K562 (cell line): ENCODE data around the gene NACA. TPM values are rescaled to one million over a fixed set of nuclear protein-coding genes. Genes with fewer than 3 reads are reported as not detected.
A peak's percentile ranks its signal among the peaks of the same experiment; 100 is the strongest.

Source experiments
- CLOCK ChIP-seq: fragments of 250-450 bp; sonication (Bioruptor Pico); IDR thresholded peaks from 2 replicates; pipeline ENCODE4 v1.4.0; 2020; ENCODE audit warnings: mild to moderate bottlenecking, moderate library complexity, borderline replicate concordance
- CSDE1 ChIP-seq, 2 experiments: fragments of 450-650 bp; IDR thresholded peaks; 2 replicates each; pipeline ENCODE4 v1.6.1; 2016; ENCODE audit warnings: mild to moderate bottlenecking in 1 of 2
- FOXO4 ChIP-seq: fragments of 450-650 bp; formaldehyde crosslinking; IDR thresholded peaks from 2 replicates; pipeline ENCODE4 v1.4.0; 2020; ENCODE audit warnings: mild to moderate bottlenecking, moderate library complexity
- FOXP1 ChIP-seq: sonication (generic); formaldehyde crosslinking; IDR thresholded peaks from 2 replicates; pipeline ENCODE4 v1.8.0; 2022; ENCODE audit warnings: mild to moderate bottlenecking, missing genetic modification reagents
- KDM4B ChIP-seq, 2 experiments: fragments of 450-650 bp in 1 of 2; sonication (generic) in 1 of 2; IDR thresholded peaks; 2 replicates each; pipeline ENCODE4 v1.6.1; 2016 to 2017; ENCODE audit warnings: borderline replicate concordance in 2 of 2, antibody characterized with exemption in 1 of 2, low read depth in 1 of 2, mild to moderate bottlenecking in 1 of 2
- LCOR ChIP-seq: sonication (generic); formaldehyde crosslinking; IDR thresholded peaks from 2 replicates; pipeline ENCODE4 v1.8.0; 2022; ENCODE audit warnings: mild to moderate bottlenecking, missing genetic modification reagents
- MTA1 ChIP-seq: fragments of 450-650 bp; IDR thresholded peaks from 2 replicates; pipeline ENCODE4 v1.6.1; 2017; ENCODE audit warnings: borderline replicate concordance
- MTA2 ChIP-seq: fragments of 450-650 bp; IDR thresholded peaks from 2 replicates; pipeline ENCODE4 v1.6.1; 2016; ENCODE audit warnings: low read depth
- MXI1 ChIP-seq: IDR thresholded peaks from 2 replicates; pipeline ENCODE4 v1.6.1; 2011; ENCODE audit warnings: low read depth, mild to moderate bottlenecking, improper control_type of control experiment, low read length
- MYNN ChIP-seq, 2 experiments: sonication (generic); formaldehyde crosslinking in 1 of 2; IDR thresholded peaks; 2 replicates each; pipeline versions ENCODE4 v1.5.0 to v1.6.1; 2016 to 2020; ENCODE audit warnings: antibody characterized with exemption in 1 of 2, missing genetic modification reagents in 1 of 2
- NFYB ChIP-seq: IDR thresholded peaks from 2 replicates; pipeline ENCODE4 v1.6.1; 2011; ENCODE audit warnings: mild to moderate bottlenecking, moderate library complexity; ENCODE audit not compliant: insufficient read length; ENCODE audit errors: extremely low read depth
- NR2C2 ChIP-seq, 2 experiments: fragments of 200-800 bp in 1 of 2; sonication (Bioruptor generic) in 1 of 2; sonication (generic) in 1 of 2; formaldehyde crosslinking in 1 of 2; IDR thresholded peaks; 2 replicates each; pipeline versions ENCODE4 v1.6.1 to v1.8.0; 2016 to 2022; ENCODE audit warnings: mild to moderate bottlenecking in 1 of 2, missing compliant biosample characterization in 1 of 2, missing genetic modification characterization in 1 of 2, missing genetic modification reagents in 1 of 2
- PRPF4 ChIP-seq: fragments of 200-400 bp; formaldehyde crosslinking; IDR thresholded peaks from one replicate; pipeline ENCODE4 v1.6.1; 2017; ENCODE audit warnings: low read length, low read depth, mild to moderate bottlenecking; ENCODE audit not compliant: insufficient read depth, poor library complexity, severe bottlenecking
- RFX7 ChIP-seq: fragments of 250-450 bp; sonication (Bioruptor Pico); IDR thresholded peaks from 2 replicates; pipeline ENCODE4 v1.5.1; 2021; ENCODE audit warnings: mild to moderate bottlenecking
- SMAD1 ChIP-seq: fragments of 150-350 bp; IDR thresholded peaks from 2 replicates; pipeline ENCODE4 v1.6.1; 2014; ENCODE audit warnings: low read length, low read depth; ENCODE audit not compliant: partially characterized antibody
- SMAD3 ChIP-seq: fragments of 450-650 bp; formaldehyde crosslinking; conservative IDR thresholded peaks from 2 replicates; pipeline ENCODE4 v1.4.0; 2020; ENCODE audit warnings: mild to moderate bottlenecking
- SMARCA5 ChIP-seq: fragments of 450-650 bp; IDR thresholded peaks from 2 replicates; pipeline ENCODE4 v1.6.1; 2016
- ZC3H4 ChIP-seq: sonication (generic); formaldehyde crosslinking; IDR thresholded peaks from 2 replicates; pipeline ENCODE4 v1.9.0; 2021; ENCODE audit warnings: missing genetic modification reagents, borderline replicate concordance
- ZKSCAN1 ChIP-seq: fragments of 150-350 bp; IDR thresholded peaks from 2 replicates; pipeline ENCODE4 v1.6.1; 2016; ENCODE audit warnings: low read depth, low read length
- ZNF184 ChIP-seq: sonication (generic); formaldehyde crosslinking; IDR thresholded peaks from 2 replicates; pipeline ENCODE4 v1.5.0; 2020; ENCODE audit warnings: missing genetic modification reagents
- ZNF444 ChIP-seq: fragments of 250-450 bp; sonication (Bioruptor Pico); IDR thresholded peaks from 2 replicates; pipeline ENCODE4 v1.4.0; 2020; ENCODE audit warnings: mild to moderate bottlenecking, moderate library complexity
- ZNF830 ChIP-seq: fragments of 250-450 bp; sonication (Bioruptor Pico); IDR thresholded peaks from 2 replicates; pipeline ENCODE4 v1.5.0; 2021; ENCODE audit warnings: mild to moderate bottlenecking
- polyA plus RNA-seq, 8 experiments: library from polyadenylated mRNA; depleted of rRNA in 4 of 8; stranded (reverse) in 5 of 8; unstranded in 3 of 8; fragments of >200 nt; fragmentation: Nextera tagmentation in 2 of 8; fragmentation: Illumina TruSeq in 1 of 8; extraction: Ambion mirVana in 2 of 8; extraction: Trizol in 1 of 8; gene quantifications; 2 replicates each; pipeline versions ENCODE4 v1.2.1 to v1.2.3, GENCODE V29; 2011 to 2014; ENCODE audit warnings: inconsistent platforms in 1 of 8, missing spikeins in 1 of 8
- total RNA-seq, 7 experiments: library from RNA; depleted of rRNA in 6 of 7; stranded (reverse); fragments of >200 nt in 6 of 7; fragmentation: Illumina TruSeq in 2 of 7; extraction: Trizol in 2 of 7; gene quantifications; 2 replicates each; pipeline versions ENCODE4 v1.2.1 to v1.2.3, GENCODE V29; 2011 to 2021; ENCODE audit warnings: low replicate concordance in 1 of 7
- TF ChIP-seq, protein P1 (sequence below): sonication (generic); formaldehyde crosslinking; IDR thresholded peaks from 2 replicates; pipeline ENCODE4 v1.8.0; 2023; ENCODE audit warnings: mild to moderate bottlenecking, missing genetic modification reagents

Gene NACA
- total and polyA plus RNA-seq, 9 of the 15 experiments (the other 6 are each of a cell fraction or from before 2014, with no cell fraction given), result 1,030 to 2,416 (median 1,645) TPM

- TF ChIP-seq MTA1, result no peak
- no peak for TF ChIP-seq MXI1
- TF ChIP-seq FOXO4 (CRISPR knock-in tag), result no peak
- TF ChIP-seq ZNF830 (CRISPR knock-in tag), result no peak
- TF ChIP-seq ZC3H4 (CRISPR knock-in tag), result peak; percentile 88; the same call in 1 of the 2 replicates
- TF ChIP-seq ZNF444 (CRISPR knock-in tag), result no peak
- TF ChIP-seq LCOR (CRISPR knock-in tag), result peak; percentile 17; the same call in 1 of the 2 replicates
- TF ChIP-seq ZKSCAN1, result no peak
- TF ChIP-seq MYNN (IDR thresholded peaks at IDR 0.05), result no peak
- TF ChIP-seq MYNN (CRISPR knock-in tag; IDR thresholded peaks at IDR 0.05), result no peak
- TF ChIP-seq, protein P1, sequence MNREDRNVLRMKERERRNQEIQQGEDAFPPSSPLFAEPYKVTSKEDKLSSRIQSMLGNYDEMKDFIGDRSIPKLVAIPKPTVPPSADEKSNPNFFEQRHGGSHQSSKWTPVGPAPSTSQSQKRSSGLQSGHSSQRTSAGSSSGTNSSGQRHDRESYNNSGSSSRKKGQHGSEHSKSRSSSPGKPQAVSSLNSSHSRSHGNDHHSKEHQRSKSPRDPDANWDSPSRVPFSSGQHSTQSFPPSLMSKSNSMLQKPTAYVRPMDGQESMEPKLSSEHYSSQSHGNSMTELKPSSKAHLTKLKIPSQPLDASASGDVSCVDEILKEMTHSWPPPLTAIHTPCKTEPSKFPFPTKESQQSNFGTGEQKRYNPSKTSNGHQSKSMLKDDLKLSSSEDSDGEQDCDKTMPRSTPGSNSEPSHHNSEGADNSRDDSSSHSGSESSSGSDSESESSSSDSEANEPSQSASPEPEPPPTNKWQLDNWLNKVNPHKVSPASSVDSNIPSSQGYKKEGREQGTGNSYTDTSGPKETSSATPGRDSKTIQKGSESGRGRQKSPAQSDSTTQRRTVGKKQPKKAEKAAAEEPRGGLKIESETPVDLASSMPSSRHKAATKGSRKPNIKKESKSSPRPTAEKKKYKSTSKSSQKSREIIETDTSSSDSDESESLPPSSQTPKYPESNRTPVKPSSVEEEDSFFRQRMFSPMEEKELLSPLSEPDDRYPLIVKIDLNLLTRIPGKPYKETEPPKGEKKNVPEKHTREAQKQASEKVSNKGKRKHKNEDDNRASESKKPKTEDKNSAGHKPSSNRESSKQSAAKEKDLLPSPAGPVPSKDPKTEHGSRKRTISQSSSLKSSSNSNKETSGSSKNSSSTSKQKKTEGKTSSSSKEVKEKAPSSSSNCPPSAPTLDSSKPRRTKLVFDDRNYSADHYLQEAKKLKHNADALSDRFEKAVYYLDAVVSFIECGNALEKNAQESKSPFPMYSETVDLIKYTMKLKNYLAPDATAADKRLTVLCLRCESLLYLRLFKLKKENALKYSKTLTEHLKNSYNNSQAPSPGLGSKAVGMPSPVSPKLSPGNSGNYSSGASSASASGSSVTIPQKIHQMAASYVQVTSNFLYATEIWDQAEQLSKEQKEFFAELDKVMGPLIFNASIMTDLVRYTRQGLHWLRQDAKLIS (CRISPR knock-in tag), result no peak
- no peak for TF ChIP-seq NFYB
- no peak for TF ChIP-seq ZNF184 (CRISPR knock-in tag)
- TF ChIP-seq SMAD1, result no peak
- TF ChIP-seq KDM4B (IDR thresholded peaks at IDR 0.05; ENCODE audit: borderline replicate concordance in 2 of 2, low read depth in 1 of 2), result no peak
- TF ChIP-seq CSDE1 (IDR thresholded peaks at IDR 0.05), result no peak
- TF ChIP-seq MTA2, result no peak
- TF ChIP-seq SMAD3, result no peak
- TF ChIP-seq PRPF4, result no peak
- no peak for TF ChIP-seq RFX7 (CRISPR knock-in tag)
- no peak for TF ChIP-seq NR2C2 (CRISPR knock-in tag; IDR thresholded peaks at IDR 0.05)
- TF ChIP-seq NR2C2 (tag; IDR thresholded peaks at IDR 0.05), result peak; percentile 8; the same call in 1 of the 2 replicates
- TF ChIP-seq SMARCA5, result 0 out of 2 replicates have a peak, but pooled peaks have one; percentile 2
- TF ChIP-seq CLOCK (CRISPR knock-in tag), result no peak
- no peak for TF ChIP-seq FOXP1 (CRISPR knock-in tag)
Observed at GRCh38 chr12:56688846-56689109, 36.3 kb downstream of the NACA start (continued).
